DMS53 treated with DMSO at 0.1 percent for 48 hours (cell line): ENCODE results near the gene CBX1.
A peak's percentile ranks its signal among the peaks of the same experiment; 100 is the strongest.
"Not testable (repeated sequence)": the region's sequence is repeated elsewhere in the genome, so short reads cannot be mapped to it uniquely, and the experiment has no call there.

ENCODE experiments used
- DNase-seq: peaks from one replicate; lab custom pipeline; 2025; ENCODE audit not compliant: unreplicated experiment; lab: John Stamatoyannopoulos, UW

CBX1 gene

DNA sequence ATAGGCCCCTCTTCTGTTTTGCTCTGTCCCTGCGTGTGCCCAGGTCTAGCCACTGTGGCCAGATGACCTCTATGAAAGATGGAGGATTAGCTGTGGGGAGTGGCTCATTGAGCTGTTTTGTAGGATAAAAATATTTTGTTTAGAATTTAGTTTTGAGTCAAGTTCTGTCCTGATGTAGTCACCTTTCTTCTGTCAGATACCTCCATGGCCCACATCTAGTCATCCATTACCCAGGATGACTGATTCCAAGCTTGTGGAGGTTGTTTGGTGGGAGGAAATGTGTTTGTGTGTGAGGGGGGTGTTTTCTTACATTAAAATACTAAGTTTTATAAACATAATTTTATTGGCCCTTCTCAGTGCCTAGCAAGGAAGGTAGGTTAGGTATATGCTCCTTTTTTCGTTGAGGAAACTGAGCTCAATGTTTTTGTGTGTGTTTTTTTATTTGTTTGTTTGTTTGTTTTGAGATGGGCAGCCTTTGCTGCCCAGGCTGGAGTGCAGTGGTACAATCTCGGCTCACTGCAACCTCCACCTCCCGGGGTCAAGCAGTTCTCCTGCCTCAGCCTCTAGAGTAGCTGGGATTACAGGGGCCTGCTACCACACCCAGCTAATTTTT lies 22.6 kb upstream of the CBX1 start:
- no peak for DNase-seq

DNA sequence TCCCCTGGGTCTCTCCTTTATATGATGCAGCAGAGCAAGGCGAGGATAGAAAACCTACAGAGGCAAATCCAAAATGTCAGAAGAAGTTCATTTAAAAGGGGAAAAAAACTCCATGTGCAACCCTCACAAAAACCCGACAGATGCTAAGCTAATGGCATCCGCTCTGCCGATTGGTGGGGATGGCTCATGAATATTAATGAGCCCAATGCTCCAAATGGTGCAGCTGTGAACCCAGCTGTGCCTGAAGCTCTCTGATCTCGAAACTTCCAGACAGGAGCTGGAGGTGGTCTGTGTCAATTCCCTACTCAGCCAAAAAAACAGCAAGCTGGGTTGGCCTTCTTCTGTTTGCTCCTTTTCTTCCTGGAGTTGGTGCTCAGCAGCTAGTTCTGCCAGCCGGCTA lies 21.8 kb upstream of the CBX1 start:
- no peak for DNase-seq

DNA sequence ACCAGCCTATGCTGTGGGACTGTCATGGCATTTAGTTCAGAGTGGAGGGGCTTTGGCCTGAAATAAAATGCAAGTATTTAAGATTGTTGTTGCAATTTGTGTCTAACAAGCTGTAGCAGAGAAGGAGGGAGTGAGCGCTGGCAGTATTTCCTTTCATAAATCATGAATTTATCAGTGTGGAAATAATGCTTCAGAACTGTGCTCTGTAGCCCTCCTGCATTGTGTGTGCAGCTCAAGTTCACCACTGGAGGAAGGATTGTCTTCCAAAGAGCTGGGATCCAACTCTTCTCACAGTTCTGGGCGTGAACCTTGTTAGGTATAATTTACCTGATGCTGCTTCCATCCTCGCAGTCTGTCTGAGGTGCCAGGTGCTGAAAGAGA lies 21.4 kb upstream of the CBX1 start:
- no peak for DNase-seq

DNA sequence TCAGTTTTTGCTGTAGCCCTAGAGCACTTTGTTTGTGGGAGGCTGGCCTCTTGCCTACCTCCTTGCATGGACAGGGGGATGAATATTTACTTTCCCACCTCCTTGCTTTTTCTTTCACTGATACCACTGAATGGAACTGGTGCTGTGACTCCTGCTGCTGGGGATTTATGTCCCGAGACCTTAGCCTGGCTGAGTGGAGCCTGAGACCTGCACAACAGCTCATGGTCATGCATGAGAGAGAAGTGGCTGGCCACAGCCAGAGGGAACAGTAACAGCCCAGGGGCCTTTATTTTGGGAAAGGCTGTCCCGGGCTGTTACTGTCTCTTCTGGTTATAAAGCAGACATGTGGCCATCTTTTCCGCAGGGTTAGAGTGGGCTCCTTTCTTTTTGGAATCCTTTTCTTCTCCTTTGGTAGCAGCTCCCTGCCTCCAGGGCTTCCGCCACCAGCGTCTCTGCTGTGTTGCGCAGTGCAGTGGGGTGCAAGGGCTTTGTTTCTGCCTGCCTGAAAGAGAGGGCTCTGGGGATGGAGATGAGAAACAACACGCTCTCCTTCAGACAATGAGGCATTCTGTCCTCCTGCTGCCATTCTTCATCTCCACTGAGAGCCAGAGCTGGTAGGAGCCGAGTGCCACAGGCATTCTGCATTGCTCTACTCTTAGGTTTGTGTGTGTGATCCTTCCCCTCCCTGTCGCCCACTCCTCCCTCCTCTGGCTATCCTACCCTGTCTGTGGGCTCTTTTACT lies 20.8 kb upstream of the CBX1 start:
- no peak for DNase-seq

DNA sequence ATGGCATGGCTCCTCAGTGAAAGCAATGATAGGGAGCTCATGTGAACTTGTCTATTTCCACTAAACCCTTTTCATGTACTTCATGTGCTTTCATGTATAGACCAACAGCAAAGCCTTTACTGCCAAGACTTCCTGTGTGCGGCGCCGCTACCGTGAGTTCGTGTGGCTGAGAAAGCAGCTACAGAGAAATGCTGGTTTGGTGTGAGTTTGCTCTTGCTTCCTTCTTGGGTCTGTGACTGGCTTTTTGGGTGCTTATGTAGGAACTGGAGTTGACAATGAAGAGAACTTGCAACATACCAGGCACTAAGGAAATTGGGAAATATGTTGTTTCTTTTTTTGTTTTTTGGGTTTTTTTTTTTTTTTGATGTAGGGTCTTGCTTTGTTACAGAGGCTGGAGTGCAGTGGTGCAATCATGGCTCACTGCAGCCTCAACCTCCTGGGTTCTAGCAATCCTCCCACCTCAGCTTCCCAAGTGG lies 12.0 kb upstream of the CBX1 start:
- no peak for DNase-seq

DNA sequence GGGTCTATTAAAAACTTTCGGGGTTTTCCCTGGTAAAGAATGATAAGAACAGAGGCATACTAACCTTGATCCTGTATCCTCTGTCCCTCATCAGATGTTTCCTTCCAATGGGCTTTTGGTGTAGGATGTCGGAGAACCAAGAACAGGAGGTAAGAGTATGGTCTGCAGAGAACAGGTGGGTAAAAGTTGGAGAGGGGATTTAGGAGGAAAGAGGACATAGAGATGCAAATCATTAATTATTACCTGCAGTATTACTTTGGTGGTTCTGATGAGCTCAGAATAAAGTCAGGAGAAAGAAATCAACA lies 10.6 kb upstream of the CBX1 start:
- no peak for DNase-seq

DNA sequence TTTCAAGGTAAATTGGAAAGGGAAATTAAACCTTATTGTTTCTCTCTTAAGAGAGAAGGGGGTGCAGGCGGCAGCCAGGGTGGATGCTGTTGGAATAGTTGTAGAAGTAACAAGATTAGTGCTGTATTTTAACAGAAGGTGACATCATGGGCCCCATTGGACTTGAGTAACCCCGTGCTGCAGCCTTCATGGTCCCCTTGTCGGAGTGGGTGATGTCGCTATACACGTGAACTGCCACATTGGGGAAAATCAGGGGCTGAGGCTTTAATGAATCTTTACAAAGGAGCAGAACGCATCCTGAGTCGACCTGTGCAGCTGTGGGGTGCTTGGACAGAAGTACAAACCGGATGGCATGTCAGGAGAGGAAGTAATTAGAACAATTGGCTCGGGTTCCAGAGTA lies 9.5 kb upstream of the CBX1 start:
- no peak for DNase-seq

DNA sequence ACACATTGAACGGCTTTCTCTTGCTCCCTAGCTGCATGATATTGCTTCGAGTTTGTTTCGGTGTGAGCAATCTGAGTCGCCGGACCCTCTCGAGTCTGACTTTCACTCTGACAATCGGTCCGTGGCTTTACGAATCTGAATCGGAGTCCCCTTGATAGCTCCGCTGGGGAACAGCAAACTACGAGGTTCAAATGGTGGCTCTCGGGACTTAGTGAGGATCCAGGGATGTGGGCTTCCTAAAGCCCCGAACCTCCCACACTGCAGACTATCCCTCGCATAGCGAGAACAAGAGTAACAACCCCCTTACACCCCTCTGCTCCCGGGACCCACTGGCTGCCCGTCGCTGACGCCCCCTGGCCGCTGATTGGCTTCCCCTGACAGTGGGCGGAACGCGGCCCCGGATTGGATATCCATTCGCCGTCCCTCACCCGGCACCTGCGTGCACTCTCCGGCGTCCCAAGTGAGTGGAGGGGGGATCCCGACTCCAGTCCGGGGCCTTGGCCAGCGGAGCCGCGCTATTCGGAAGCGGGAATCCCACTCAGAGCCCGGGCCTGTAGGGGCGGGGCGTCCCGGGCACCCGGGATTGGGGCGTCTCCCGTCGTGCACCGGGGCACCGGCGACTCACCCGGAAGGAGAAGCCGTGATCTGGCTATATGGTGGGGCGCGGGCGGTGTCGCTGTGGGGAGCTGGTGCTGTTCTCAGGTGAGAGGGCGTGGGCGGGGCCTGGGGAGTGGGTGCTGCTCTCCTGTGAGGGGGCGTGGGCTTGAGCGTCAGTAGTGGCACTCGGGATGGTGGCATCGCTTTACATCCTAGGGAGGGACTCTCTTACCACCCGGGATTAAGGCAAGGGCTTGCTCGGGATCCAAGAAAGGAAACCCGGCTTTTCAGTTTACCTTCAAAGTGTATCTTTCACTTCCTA lies 6.1 kb upstream of the CBX1 start, which contains the start of gene SNX11:
Gene SNX11 (plus strand): TSS at position 630 of the 919 bp plus-strand sequence. CDS start 4,278 bp downstream, outside the sequence.
- peak; percentile 94 for DNase-seq

DNA sequence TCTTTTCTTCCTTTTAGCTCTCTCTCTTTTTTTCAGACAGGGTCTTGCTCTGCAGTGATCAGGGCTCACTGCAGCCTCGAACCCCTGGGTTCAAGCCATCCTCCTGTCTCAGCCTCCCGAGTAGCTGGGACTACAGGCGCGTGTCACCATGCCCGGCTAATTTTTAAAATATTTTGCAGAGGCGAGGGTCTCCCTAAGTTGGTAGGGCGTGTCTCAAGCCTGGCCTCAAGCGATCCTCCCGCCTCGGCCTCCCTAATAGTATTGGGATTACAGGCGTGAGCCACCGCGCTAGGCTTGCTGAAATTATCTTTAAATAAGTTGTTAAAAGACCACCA lies 5.5 kb upstream of the CBX1 start:
- DNase-seq, result no peak

DNA sequence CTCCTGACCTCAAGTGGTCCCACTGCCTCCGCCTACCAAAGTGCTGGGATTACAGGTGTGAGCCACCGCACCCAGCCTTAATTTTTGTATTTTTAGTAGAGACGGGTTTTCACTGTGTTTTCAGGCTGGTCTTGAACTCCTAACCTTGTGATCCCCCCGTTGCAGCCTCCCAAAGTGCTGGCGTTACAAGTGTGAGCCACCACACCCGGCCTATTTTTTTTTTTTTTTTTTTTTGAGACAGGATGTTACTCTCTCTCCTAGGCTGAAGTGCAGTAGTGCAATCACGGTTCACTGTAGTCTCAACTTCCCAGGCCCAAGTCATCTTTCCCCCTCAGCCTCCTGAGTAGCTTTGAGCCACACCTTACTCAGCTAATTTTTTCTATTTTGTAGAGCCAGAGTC lies 3.2 kb upstream of the CBX1 start:
- DNase-seq, result no peak

DNA sequence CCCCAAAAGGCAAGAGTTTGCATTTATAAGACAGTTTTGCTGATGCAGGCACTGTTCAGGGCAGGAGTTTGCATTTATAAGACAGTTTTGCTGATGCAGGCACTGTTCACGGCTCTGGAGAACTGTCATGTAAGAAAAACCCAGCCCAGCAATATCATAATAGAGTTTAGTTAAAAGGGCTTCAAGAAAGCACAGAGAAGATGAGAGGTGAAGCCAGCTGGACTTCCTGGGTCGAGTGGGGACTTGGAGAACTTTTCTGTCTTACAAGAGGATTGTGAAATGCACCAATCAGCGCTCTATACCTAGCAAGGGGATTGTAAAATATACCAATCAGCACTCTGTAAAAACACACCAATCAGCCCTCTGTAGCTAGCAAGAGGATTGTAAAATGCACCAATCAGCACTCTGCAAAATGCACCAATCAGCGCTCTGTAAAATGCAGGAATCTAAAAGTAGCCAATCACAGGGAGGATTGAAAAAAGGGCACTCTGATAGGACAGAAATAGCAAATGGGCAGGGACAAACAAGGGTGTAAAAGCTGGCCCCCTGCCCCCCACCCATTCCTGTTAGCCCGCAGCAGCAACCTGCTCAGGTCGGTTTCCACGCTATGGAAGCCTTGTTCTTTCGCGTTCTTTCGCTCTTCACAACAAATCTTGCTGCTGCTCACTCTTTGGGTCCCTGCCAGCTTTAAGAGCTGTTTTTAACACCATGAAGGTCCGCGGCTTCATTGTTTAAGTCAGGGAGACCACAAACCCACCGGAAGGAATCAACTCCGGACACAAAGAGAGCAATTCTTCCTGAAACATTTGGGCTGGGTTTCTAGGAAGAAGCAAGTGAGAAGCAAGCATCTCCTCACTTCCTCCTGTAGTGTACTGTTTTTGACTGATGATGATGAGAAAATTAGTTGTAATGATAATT lies 1.8 kb upstream of the CBX1 start:
- DNase-seq, result no peak

DNA sequence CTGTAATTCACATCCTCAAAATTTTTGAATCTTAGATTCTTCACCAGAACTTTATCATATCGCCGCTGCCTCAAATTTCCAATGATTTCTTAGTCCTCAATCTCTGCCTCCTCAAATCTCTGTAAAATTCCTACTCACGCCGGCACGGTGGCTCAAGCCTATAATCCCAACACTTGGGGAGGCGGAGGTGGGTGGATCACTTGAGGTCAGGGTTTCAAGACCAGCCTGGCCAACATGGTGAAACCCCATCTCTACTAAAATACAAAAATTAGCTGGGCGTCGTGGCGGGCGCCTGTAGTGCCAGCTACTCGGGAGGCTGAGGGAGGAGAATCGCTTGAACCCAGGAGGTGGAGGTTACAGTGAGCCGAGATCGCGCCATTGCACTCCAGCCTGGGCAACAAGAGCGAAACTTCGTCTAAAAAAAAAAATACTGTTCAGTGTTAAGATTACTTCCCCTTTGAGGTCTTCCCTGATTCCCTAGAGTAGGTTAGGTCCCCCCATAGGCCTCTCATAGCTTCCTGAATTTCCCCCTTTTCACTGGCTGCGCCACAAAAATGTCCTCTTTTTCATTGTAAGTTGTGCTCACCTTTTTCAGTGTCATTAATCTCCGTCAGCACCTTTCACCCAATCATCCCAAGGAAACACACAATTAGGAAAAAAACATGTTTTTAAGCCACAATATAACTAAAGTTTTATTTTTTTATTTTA lies 919 bp upstream of the CBX1 start:
- no peak for DNase-seq

DNA sequence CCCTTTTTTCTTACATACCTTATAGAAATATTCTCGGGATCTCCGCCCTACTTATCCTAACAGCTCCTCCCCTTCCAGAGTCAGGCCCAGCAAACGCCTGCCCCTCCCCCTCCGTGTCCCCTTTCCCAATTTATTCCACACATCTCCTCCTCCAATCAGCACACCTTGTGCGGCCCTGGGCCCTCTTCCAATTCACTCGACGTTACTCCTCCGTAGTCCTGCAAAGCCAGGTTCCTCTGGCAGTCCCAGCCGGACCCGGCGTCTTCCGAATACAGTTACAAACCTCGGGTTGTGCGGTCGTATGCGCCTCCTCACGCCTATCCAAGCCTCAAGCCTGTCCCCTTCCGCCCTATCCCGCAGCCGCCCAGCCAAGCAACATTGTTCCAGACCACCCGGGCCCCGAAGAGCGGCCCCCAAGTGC lies 677 bp downstream of the CBX1 start:
- peak; percentile 42 for DNase-seq

DNA sequence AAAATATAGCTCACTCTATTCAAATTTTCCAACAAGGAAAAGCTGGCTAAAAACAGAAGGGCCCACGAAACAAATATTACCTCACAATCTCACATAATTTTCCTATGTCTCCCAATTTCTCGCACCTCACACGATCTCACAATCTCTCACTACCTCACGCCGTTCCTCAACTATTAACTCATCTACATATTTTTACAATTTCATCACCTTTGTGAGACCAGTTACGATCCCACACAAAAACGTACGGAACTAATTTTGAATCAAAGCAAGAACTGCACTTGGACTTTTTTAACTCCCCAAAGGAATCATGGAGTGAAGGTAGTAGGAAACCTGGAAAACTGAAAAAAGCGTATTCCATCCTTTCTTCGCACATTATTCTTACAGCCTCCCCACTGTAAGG lies 1.1 kb downstream of the CBX1 start:
- no peak for DNase-seq

DNA sequence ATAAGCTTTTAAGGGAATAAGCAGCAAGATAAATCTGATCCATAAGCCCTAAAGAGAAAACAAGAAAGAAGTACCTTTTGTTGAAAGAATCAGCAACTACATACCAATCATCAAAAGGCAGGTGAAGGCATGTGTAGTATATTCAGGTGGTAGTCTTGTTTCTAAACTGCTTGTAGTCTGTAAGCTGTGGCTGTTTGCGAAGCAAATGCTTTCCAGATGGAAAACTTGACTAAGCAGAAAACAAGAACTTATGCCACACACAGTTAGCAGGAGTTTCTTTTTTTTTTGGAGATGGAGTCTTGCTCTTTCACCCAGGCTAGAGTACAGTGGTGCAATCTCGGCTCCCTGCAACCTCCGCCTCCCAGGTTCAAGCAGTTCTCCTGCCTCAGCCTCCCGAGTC lies 5.7 kb downstream of the CBX1 start:
- DNase-seq, result no peak

DNA sequence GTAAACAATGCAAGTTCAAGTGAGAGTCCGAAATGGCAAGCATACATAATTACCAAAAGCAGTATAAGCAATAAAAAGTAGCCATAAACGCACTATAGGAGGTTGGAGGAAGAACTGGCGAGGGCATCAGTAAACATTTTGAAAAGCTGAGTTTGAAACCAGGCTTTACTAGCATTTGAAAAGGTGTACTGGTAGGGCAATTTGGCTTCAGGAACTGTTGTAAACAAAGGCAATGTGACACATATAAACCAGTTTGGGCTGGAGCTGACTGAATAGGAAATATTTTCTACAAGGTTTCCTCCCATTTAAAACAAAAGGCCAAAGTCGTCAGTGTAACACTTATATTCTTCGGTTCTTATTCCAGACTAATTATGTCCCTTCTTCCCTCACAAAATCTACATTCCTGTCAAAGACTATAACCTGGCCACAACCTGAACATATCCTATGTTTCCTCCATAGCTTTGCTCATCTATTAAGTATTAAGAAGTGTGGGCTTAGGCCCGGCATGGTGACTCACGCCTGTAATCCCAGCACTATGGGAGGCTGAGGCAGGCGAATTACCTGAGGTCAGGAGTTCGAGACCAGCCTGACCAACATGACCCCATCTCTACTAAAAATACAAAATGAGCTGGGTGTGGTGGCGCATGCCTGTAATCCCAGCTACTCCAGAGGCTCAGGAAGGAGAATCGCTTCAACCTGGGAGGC lies 7.8 kb downstream of the CBX1 start:
- no peak for DNase-seq

DNA sequence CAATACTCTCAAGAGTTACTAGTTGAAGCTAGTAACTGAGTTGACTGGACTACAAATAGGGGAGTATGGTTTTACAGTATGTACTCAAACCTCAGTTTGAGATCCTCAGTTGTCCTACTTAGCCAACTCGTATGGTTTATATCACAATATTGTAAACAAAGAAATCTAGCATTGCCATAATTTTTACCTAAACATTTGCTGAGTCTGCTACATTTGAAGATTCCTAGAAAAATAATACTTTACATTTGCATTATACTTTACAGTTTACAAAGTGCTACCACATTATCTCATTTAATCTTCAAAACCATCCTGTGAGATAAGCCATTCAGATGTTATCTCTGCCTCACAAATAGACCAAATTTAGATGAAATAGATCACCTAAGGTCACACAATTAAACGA lies 16.3 kb downstream of the CBX1 start:
- DNase-seq, result no peak

DNA sequence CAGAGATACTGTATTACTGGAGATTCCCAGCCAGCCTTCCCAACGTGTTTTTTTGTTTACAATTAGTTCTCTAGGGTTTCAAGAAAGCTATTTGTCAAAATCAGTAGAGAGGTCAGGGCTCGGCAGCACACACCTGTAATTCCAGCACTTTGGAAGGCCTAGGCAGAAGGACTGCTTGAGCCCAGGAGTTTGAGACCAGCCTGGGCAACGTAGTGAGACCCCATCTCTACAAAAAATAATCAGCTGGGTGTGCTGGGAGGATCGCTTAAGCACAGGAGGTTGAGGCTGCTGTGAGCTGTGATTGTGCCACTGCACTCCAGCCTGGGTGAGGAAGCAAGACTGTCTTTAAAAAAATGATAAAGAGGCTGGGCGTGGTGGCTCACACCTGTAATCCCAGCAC lies 19.4 kb downstream of the CBX1 start:
- no peak for DNase-seq

DNA sequence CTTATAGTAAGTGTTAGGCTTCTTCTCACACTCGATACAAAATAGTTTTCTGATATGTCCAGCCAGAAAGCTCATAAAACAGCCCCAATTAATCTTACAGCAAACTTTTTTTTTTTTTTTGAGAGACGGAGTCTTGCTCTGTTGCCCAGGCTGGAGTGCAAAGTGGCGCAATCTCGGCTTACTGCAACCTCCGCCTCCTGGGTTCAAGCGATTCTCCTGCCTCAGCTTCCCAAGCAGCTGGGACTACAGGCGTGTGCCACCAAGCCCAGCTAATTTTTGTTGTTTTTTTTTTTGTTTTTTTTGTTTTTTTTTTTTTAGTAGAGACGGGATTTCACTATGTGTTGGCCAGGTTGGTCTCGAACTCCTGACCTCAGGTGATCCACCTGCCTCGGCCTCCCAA lies 24.1 kb downstream of the CBX1 start:
- not testable (repeated sequence) for DNase-seq
